Measurements from ENCODE around the gene DIP2C.
A peak's percentile ranks its signal among the peaks of the same experiment; 100 is the strongest.
"Not testable (repeated sequence)": the region's sequence is repeated elsewhere in the genome, so short reads cannot be mapped to it uniquely, and the experiment has no call there.

Gene DIP2C

DNA sequence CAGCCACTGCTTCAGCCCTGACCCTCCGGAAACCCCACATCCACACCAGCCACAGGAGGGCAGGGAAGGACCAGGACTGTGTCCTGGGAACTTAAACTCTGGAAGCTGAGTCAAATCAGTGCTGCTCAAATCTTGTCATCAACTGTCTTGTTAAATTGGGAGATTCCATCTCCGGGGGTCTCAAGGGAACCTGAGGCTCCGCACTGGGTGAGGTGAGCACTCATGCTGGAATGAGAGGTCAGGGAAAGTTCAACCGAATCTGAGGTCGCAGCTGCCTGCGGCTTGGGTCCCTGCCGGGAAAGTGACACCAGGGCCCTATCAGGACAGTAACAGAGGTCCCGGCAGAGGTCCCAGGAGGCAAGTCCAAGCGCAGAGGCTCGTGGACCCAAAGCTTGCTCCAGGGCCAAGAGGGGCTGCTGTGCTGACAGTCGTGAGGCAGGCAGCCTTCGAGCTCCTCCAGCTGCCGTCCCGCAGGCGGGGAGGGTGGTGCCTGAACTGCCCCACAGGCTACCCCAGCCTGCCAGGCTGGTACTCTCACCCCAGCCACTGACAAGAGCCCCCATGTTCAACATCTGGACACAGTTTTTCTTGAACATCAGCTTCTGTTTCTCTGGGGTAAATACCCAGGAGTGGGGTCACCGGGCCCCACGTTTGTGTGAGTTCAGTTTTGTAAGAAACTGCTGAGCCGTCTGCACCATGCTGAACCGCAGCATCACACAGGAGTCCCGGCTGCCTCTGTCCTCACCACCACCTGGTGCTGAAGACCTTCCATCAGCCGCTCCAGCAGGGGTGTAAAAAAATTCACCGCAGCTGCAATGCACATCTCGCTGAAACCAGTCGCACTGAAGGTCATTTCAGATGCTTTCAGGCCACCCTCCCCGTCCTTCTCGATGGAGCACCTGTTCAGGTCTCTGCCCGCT lies 101.0 kb downstream of the DIP2C start:
- peak; percentile 45 for DNase-seq (ENCODE audit: low read depth)
- TF ChIP-seq, protein P1, sequence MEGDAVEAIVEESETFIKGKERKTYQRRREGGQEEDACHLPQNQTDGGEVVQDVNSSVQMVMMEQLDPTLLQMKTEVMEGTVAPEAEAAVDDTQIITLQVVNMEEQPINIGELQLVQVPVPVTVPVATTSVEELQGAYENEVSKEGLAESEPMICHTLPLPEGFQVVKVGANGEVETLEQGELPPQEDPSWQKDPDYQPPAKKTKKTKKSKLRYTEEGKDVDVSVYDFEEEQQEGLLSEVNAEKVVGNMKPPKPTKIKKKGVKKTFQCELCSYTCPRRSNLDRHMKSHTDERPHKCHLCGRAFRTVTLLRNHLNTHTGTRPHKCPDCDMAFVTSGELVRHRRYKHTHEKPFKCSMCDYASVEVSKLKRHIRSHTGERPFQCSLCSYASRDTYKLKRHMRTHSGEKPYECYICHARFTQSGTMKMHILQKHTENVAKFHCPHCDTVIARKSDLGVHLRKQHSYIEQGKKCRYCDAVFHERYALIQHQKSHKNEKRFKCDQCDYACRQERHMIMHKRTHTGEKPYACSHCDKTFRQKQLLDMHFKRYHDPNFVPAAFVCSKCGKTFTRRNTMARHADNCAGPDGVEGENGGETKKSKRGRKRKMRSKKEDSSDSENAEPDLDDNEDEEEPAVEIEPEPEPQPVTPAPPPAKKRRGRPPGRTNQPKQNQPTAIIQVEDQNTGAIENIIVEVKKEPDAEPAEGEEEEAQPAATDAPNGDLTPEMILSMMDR (IDR thresholded peaks at IDR 0.05; ENCODE audit: low read length, missing control alignments), result peak; percentile 40
- no peak overlapping the region for H3K4me3 ChIP-seq (replicated peaks; ENCODE audit: low read depth, low read length)

GRCh38 chr10:586716-587115 lies 102.8 kb downstream of the DIP2C start:
- no peak for DNase-seq (ENCODE audit: low read depth)
- H3K4me3 ChIP-seq (replicated peaks; ENCODE audit: low read depth, low read length), result no peak overlapping the region
- TF ChIP-seq, protein P1 (IDR thresholded peaks at IDR 0.05; ENCODE audit: low read length, missing control alignments), result no peak

GRCh38 chr10:586151-586550 lies 103.3 kb downstream of the DIP2C start:
- TF ChIP-seq, protein P1 (IDR thresholded peaks at IDR 0.05; ENCODE audit: low read length, missing control alignments), result no peak
- no peak for DNase-seq (ENCODE audit: low read depth)
- H3K4me3 ChIP-seq (replicated peaks; ENCODE audit: low read depth, low read length), result no peak overlapping the region

GRCh38 chr10:585502-585901 lies 104.0 kb downstream of the DIP2C start:
- no peak overlapping the region for H3K4me3 ChIP-seq (replicated peaks; ENCODE audit: low read depth, low read length)
- DNase-seq (ENCODE audit: low read depth), result no peak
- TF ChIP-seq, protein P1 (IDR thresholded peaks at IDR 0.05; ENCODE audit: low read length, missing control alignments), result no peak

DNA sequence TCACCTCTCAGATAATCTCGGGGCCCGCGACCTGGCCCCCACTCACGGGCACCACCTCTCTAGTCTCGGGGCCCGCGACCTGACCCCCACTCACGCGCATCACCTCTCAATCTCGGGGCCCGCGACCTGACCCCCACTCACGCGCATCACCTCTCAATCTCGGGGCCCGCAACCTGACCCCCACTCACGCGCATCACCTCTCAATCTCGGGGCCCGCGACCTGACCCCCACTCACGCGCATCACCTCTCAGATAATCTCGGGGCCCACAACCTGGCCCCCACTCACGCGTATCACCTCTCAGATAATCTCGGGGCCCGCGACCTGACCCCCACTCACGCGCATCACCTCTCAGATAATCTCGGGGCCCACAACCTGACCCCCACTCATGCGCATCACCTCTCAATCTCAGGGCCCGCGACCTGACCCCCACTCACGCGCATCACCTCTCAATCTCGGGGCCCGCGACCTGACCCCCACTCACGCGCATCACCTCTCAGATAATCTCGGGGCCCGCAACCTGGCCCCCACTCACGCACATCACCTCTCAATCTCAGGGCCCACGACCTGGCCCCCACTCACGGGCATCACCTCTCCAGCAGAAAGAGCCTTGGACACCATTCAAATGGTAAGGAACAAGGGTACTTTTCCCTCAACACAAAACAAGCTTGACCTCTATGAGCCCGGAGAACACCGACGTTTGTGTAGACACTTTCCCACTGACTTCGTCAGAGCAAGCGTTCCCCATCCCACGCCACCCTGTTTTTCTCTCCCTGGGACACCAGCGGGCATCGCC lies 104.8 kb downstream of the DIP2C start:
- not testable (repeated sequence) for DNase-seq (ENCODE audit: low read depth); H3K4me3 ChIP-seq (replicated peaks; ENCODE audit: low read depth, low read length)

DNA sequence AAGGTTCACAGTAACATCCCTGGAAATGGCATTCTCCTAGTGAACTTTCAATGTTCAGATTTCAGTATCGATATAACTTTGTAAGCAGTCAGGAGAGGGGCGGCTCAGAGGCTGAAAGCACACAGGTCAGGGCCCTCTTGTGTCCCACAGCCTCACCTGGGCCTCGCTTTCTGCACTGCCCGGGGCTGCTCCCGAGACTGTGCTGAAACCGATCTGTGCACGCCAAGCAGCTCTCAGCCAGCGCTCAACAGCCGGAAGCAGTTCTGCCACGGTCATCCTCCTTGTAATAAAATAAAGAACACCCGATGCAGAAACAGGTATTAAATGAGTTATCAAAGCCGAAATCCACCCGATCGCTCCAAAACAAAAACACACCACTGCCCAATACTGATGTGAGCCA lies 106.0 kb downstream of the DIP2C start:
- DNase-seq (ENCODE audit: low read depth), result no peak
- no peak overlapping the region for H3K4me3 ChIP-seq (replicated peaks; ENCODE audit: low read depth, low read length)
- TF ChIP-seq, protein P1 (IDR thresholded peaks at IDR 0.05; ENCODE audit: low read length, missing control alignments), result no peak

- no peak for DNase-seq (ENCODE audit: low read depth)
- TF ChIP-seq, protein P1 (IDR thresholded peaks at IDR 0.05; ENCODE audit: low read length, missing control alignments), result no peak
Measured at GRCh38 chr10:581776-582330, 107.6 kb downstream of the DIP2C start.

More at GRCh38 chr10:581776-582330, 107.6 kb downstream of the DIP2C start:
- H3K4me3 ChIP-seq (replicated peaks; ENCODE audit: low read depth, low read length), result no peak overlapping the region

All from fibroblast of pulmonary artery (primary cell).